Astrocyte of the spinal cord (primary cell): ENCODE data around the gene ZNF564.

Experiments used
- DNase-seq: peaks from one replicate; pipeline ENCODE4 v3.0.0; 2011; ENCODE audit warnings: low read depth, low spot score
- H3K4me3 ChIP-seq: 2 replicates; pipeline ENCODE4 v1.5.1; 2011; ENCODE audit warnings: low read depth, mild to moderate bottlenecking, low read length, moderate library complexity
- CTCF ChIP-seq: IDR thresholded peaks from 2 replicates; pipeline ENCODE4 v1.5.1; 2012; ENCODE audit warnings: low read depth, mild to moderate bottlenecking, low read length, inconsistent platforms
- in situ Hi-C: cut with HindIII; loops from 2 replicates; pipeline ENCODE4 v1.10.0; 2017; ENCODE audit warnings: low sequenced_read_pairs

ZNF564 gene

GRCh38 chr19:12478234-12478941 lies 72.9 kb downstream of the ZNF564 start:
- DNase-seq = no peak
- in situ Hi-C loops = no loop called here
- H3K4me3 ChIP-seq = no peak overlapping the region
- no peak for TF ChIP-seq CTCF
